Activated naive CD4-positive, alpha-beta T cell treated with anti-CD3 and anti-CD28 coated beads, Interleukin-2, amount 50 U/mL, for 16 hours (primary cell): ENCODE measurements around the gene NANOS1.
A peak's percentile ranks its signal among the peaks of the same experiment; 100 is the strongest.

Source experiments
- DNase-seq: peaks from one replicate; pipeline ENCODE4 v3.0.0-alpha.2; 2020

NANOS1 gene, protein sequence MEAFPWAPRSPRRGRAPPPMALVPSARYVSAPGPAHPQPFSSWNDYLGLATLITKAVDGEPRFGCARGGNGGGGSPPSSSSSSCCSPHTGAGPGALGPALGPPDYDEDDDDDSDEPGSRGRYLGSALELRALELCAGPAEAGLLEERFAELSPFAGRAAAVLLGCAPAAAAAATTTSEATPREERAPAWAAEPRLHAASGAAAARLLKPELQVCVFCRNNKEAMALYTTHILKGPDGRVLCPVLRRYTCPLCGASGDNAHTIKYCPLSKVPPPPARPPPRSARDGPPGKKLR

GRCh38 chr10:119029613-119030420, at the start of gene NANOS1:
Gene NANOS1, plus strand, starts transcription at chr10:119029714. Its CDS starts 88 bp downstream, at chr10:119029802.
- DNase-seq: peak; percentile 29

- no peak for DNase-seq
These were observed 49.2 kb upstream of the NANOS1 start for GRCh38 chr10:118980135-118980865.

DNA sequence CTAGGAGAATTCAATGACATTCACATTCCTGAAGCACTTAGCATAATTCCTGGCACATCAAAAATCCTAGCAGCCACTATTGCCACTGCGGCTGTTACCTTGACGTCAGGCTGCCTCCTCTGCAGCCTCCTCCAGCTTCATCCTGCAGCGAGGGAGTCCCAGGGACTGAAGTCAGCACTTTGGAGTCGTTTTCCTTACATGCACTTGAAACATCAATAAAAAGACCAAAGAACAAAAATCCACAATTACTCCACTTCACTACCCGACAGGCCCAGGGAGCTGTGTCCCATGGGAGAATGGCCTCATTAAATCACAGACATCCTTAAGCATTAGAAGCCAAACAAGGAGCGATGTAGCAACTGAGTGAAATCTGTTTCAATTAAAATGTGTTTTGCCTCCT, 48.6 kb upstream of the NANOS1 start:
- DNase-seq: no peak

GRCh38 chr10:118981946-118982345, 47.6 kb upstream of the NANOS1 start:
- DNase-seq: no peak

- DNase-seq: no peak
These were observed 47.1 kb upstream of the NANOS1 start for GRCh38 chr10:118982366-118982765.

DNA sequence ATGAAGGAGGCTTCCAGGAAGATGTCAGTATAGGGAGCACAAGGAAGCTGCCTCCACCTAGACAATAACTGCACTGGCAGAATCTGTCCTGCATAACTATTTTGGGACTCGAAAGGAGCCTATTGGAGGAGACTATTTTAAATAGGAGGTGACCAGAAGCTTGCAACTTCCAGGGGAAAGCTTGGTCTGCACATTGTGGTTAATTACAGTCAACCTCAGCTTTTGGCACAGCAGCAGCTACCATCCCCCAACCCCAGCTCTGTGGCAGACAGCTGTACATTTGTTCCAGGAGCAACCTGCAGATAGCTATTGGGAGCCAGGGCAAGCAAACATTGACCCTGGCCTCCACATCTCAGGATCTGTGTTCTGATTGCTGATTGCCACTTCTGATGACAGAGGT, 46.3 kb upstream of the NANOS1 start:
- DNase-seq: no peak

- DNase-seq: no peak
These were observed 43.9 kb upstream of the NANOS1 start for GRCh38 chr10:118985576-118985975.

DNA sequence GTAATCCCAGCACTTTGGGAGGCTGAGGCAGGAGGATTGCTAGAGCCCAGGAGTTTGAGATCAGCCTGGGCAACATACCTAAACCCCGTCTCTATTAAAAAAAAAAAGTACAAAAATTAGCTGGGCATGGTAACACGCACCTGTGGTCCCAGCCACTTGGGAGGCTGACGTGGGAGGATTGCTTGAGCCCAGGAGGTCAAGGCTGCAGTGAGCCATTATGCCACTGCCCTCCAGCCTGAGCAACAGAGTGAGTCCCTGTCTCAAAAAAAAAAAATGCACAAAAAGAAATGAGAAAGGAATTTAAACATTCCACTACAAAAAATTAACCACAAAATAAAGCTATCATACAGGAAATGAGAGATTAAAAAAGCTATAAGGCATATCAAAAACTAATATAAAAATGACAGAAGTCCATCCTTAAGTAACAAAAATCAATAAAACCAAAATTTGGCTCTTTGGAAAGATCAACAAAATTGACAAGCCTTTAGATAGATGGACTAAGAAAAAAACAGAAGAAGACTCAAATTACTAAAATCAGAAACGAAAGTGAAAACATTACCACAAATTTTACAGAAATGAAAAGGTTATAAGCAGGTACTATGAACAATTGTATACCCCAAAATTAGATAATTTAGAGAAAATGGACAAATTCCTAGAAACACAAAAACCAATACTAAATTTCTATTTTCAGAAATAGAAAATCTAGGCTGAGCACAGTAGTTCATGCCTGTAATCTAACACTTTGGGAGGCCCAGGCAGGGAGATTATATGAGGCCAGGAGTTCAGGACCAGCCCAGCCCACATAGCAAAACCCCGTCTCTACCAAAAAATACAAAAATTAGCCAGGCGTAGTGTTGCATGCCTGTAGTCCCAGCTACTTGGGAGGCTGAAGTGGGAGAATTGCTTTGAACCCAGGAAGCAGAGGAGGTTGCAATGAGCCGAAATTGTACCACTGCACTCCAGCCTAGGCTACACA, 42.4 kb upstream of the NANOS1 start:
- DNase-seq: no peak

- no peak for DNase-seq
These were observed 39.2 kb upstream of the NANOS1 start for GRCh38 chr10:118990326-118990725.

- no peak for DNase-seq
These were observed 37.0 kb upstream of the NANOS1 start for GRCh38 chr10:118992496-118992895.

- DNase-seq: no peak
These were observed 36.3 kb upstream of the NANOS1 start for GRCh38 chr10:118993214-118993613.

DNA sequence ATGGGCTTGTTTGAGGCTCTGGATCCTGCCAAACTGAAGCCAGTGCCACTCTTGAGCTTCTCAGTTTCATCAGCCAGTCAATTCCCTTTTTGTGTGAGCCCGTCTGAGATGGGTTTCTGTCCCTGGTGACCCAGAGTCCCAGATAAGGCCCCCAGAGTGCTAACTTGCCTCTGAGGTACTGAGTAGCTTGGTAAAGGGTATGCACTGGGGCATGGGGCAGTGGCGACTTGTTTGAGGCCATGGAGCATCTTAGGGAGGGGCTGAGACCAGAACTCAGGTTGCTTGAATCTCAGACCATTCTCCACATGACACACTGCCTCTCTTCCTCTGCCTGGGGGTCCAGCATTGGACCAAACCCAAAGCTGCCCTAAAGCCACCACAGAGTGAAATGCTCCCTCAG, 35.2 kb upstream of the NANOS1 start:
- no peak for DNase-seq

DNA sequence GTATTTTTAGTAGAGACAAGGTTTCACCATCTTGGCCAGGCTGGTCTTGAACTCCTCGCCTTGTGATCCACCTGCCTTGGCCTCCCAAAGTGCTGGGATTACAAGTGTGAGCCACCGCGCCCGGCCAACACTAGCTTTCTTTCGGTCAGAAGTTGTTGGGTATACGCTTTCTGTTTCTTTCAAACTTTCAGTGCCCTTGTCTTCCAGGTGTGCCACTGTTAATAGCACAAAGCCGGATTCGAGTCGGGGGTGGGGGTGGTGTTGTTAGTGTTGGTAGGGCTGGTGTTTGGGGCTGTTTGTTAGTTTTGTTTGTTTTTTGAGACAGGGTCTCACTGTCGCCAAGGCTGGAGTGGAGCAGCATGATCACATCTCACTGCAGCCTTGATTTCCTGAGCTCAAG, 33.8 kb upstream of the NANOS1 start:
- DNase-seq: no peak

GRCh38 chr10:118997379-118997778, 32.1 kb upstream of the NANOS1 start:
- no peak for DNase-seq

GRCh38 chr10:118998183-118998582, 31.3 kb upstream of the NANOS1 start:
- no peak for DNase-seq

DNA sequence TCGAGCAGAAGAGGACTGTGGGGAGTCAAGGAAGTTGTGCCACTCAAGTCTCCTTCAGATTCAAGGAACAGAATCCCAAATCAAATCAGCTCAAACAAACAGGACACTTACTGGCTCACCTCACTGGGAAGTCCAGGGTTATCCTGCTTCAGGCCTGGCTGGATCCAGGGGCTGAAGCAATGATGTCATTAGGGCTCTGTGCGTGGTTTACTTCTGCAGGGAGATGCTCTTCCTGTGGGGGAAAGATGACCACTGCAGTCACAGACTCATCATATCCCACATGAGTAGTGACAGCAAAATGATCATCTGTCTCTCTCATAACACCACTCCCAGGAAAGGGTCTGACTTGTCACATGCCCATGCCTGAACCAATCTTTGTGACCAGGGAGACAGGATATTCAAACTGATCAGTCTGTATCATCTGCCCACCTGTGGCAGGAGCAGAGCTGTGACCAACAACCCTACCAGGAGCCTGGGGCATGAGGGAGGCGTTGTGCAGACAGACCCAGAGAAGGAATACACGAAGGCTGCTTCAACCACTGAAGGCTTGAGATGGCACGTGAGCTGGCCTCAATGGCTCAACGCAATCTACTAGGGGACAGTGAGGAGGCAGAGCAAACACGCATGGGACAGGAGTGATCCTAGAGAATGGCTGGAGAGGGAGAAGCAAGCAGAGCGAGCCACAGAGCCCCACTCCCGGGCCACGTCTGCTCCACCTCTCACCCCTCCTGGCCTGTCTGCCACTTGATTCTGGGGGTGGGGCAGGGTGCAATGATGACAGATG, 27.6 kb upstream of the NANOS1 start:
- DNase-seq: no peak

DNA sequence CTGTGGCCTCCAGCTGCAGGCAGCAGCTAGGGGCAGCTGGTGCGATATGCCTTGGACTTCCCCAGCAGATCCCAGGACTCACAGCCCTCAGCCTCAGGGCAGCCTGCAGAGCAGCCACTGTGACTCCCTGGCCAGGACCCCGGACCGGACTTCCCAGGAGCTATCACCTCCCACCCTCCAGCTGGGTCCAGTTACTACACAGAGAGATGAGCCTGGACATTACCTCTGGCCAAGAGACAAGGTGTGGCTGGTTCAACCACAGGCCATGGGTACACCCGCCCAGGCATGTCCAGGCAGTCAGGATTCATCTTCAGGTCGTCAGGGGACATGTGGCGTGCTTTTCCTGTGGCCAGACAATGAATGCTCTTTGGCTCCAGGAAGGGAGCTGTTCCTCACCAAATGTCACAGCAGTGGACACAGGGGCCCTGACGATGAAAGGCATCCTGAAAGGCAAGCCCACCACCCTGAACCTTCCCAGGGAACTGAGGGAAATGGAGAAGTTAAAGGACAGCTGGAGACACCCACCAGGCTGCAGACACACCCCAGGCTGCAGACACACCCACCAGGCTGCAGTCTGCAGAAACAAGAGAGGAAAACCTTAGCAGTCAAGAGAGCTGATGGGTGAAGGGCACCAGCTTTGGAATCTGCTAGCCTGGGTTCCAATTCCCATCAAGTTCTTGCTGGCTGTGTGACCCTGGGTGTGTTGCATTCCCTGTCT, 25.8 kb upstream of the NANOS1 start:
- DNase-seq: no peak

GRCh38 chr10:119005362-119006043, 24.0 kb upstream of the NANOS1 start:
- DNase-seq: no peak

DNA sequence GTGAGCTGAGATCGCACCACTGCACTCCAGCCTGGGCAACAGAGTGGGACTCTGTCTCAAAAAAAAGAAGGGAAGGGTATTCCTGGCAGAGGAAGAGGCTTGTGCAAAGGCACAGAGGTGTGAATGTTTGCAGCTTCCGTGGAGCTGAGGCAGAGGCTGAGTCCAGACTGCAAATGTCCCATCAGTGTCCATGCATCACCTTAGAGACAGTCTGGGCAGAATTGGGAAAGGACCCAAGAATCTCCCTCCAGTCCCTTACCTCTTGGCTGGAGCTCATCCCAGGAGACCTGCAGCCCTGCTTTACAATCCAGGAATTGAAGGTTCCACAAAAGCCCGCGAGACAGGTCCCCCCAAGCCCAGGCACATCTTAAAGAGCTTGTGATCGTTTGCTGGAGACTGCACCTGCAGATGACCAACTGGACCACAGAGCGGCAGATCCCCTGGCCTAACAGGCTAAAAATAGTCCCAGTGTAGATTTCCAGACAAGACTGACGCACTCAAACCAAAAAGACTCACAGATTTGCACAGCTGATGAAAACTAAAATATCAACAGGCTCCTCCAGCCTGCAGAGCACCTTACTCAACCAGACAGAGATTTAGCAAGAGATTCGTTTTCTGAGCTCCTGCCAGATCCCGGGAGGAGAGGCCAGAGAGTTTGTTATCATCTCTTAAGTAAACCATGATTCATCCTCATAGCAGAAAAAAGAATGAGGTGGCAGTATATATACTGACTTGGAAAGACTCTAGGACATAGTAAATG, 22.9 kb upstream of the NANOS1 start:
- no peak for DNase-seq

DNA sequence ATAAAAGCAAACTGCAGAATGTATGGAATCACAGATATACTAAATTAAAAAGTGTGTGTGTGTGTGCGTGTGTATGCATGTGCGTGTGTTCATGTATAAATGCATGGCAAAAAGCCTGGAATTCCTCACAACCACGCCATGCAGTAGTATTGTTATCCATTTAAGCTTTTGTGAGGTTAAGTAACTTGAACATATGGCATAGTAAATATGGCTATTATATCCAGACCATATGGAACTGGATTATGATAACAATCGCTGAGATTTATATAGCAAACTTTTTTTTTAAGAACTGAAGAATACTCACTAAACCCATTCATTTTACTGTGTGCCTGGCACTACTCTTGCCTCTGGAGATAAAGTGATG, 22.3 kb upstream of the NANOS1 start:
- DNase-seq: no peak
